ENCODE data around the gene ABCA13. TPM values are rescaled to one million over a fixed set of nuclear protein-coding genes. Genes with fewer than 3 reads are reported as not detected.

Gene ABCA13
- total RNA-seq, 1 experiment from 2014 or later, result 0.76 TPM

DNA sequence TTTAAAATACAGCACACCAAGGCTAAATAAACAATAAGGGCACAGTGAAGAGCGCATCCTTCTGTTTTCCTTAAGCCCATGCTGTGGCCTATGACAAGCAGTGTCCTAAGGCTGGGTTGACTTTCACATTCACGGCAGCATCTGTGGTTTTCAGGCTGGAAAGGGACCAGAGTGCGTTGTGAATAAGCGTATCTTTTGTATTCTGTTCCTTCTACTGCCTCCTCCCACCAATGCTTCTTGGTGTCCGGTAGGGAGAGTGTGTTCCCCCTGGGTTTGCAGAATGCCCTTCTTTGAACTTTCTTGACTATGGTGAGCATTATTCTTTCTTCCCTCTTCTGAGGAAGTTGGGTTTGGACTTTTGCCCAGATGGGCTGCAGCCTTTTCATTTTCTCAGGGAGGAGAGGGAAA lies 73.6 kb downstream of the ABCA13 start:
- Histone ChIP-seq H3F3A (ENCODE audit: insufficient read depth, low read depth) (no peaks in the 10 kb centered on the region), H2AFZ (no peak overlapping the region), H3K9me3 (ENCODE audit: insufficient read depth, low read depth) (no peaks in the 10 kb centered on the region), H3K9me2 (ENCODE audit: insufficient read depth) (no peaks in the 10 kb centered on the region), H4K20me1 (ENCODE audit: insufficient read depth) (no peaks in the 10 kb centered on the region), H3K27me3 (ENCODE audit: insufficient read depth, low read depth) (peaks cover 69% of the 10 kb centered on the region), H3K79me2 (ENCODE audit: low read depth) (no peaks in the 10 kb centered on the region), H3K27ac (no peak overlapping the region), H3K4me2 (no peak overlapping the region), H3K36me3 (ENCODE audit: low read depth) (no peaks in the 10 kb centered on the region), H3K4me1 (replicated peaks; ENCODE audit: insufficient read depth) (no peaks in the 10 kb centered on the region), H3K4me3 (no peak overlapping the region)
- ChIA-PET POLR2A (ENCODE audit: unreplicated experiment) (interaction anchor here (0.5 kb wide), 1 partner anchor 17 kb away, joined by 4 read pairs; no protein-coding TSS in a partner anchor), CTCF (no interaction called here)
- no peak for DNase-seq
- intact Hi-C loops (cut with micrococcal nuclease; ENCODE audit: unreplicated experiment), result no loop called here
- TF ChIP-seq EZH2 (IDR thresholded peaks at IDR 0.05; ENCODE audit: low read depth), result no peak
- TF ChIP-seq, protein P1, sequence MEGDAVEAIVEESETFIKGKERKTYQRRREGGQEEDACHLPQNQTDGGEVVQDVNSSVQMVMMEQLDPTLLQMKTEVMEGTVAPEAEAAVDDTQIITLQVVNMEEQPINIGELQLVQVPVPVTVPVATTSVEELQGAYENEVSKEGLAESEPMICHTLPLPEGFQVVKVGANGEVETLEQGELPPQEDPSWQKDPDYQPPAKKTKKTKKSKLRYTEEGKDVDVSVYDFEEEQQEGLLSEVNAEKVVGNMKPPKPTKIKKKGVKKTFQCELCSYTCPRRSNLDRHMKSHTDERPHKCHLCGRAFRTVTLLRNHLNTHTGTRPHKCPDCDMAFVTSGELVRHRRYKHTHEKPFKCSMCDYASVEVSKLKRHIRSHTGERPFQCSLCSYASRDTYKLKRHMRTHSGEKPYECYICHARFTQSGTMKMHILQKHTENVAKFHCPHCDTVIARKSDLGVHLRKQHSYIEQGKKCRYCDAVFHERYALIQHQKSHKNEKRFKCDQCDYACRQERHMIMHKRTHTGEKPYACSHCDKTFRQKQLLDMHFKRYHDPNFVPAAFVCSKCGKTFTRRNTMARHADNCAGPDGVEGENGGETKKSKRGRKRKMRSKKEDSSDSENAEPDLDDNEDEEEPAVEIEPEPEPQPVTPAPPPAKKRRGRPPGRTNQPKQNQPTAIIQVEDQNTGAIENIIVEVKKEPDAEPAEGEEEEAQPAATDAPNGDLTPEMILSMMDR (conservative IDR thresholded peaks at IDR 0.05), result no peak
- no TSS peak for BruUV-seq (replicated peaks)

- no peaks in the 10 kb centered on the region for H3K4me1 ChIP-seq (replicated peaks; ENCODE audit: insufficient read depth)
- TF ChIP-seq, protein P1 (conservative IDR thresholded peaks at IDR 0.05), result no peak
- no peak for TF ChIP-seq EZH2 (IDR thresholded peaks at IDR 0.05; ENCODE audit: low read depth)
- ChIA-PET CTCF (no interaction called here), POLR2A (ENCODE audit: unreplicated experiment) (interaction anchor here (0.5 kb wide), 1 partner anchor 16 kb away, joined by 4 read pairs; no protein-coding TSS in a partner anchor)
- peaks cover 59% of the 10 kb centered on the region for H3K27me3 ChIP-seq (ENCODE audit: insufficient read depth, low read depth)
- H3K79me2 ChIP-seq (ENCODE audit: low read depth), result no peaks in the 10 kb centered on the region
- BruUV-seq (replicated peaks), result no TSS peak
- no peaks in the 10 kb centered on the region for H3K36me3 ChIP-seq (ENCODE audit: low read depth)
- H3K9me2 ChIP-seq (ENCODE audit: insufficient read depth), result no peaks in the 10 kb centered on the region
- H3K4me2 ChIP-seq, result no peak overlapping the region
- no peak for DNase-seq
- H4K20me1 ChIP-seq (ENCODE audit: insufficient read depth), result no peaks in the 10 kb centered on the region
- no peak overlapping the region for H3K27ac ChIP-seq
- H3F3A ChIP-seq (ENCODE audit: insufficient read depth, low read depth), result no peaks in the 10 kb centered on the region
- H3K4me3 ChIP-seq, result no peak overlapping the region
- H2AFZ ChIP-seq, result no peak overlapping the region
- H3K9me3 ChIP-seq (ENCODE audit: insufficient read depth, low read depth), result no peaks in the 10 kb centered on the region
- intact Hi-C loops (cut with micrococcal nuclease; ENCODE audit: unreplicated experiment), result no loop called here
Observed at GRCh38 chr7:48245751-48246472, 74.7 kb downstream of the ABCA13 start.

DNA sequence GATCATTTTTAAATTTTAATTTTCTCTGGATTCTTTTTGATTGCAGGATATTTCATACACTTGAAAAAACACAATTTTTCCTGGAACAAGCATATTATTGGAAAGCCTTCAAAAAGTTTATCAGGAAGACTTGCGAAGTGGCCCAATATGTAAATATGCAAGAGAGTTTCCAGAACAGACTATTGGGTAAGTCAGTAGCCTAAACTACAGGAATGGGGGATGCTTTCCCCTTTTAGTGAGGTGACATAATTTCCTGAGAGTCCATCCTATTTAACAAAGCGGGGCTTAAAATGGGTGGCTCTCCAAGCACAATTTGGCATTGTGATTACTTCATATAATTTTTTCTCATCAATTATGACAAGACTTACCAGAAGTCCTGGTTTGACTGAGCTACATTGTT lies 77.9 kb downstream of the ABCA13 start:
- Histone ChIP-seq H3K4me3 (no peak overlapping the region), H3K27me3 (ENCODE audit: insufficient read depth, low read depth) (peaks cover 33% of the 10 kb centered on the region), H3K9me3 (ENCODE audit: insufficient read depth, low read depth) (no peaks in the 10 kb centered on the region), H3F3A (ENCODE audit: insufficient read depth, low read depth) (no peaks in the 10 kb centered on the region), H2AFZ (no peak overlapping the region), H3K27ac (no peak overlapping the region), H3K4me1 (replicated peaks; ENCODE audit: insufficient read depth) (no peaks in the 10 kb centered on the region), H3K9me2 (ENCODE audit: insufficient read depth) (no peaks in the 10 kb centered on the region), H3K36me3 (ENCODE audit: low read depth) (no peaks in the 10 kb centered on the region), H4K20me1 (ENCODE audit: insufficient read depth) (no peaks in the 10 kb centered on the region), H3K4me2 (no peak overlapping the region), H3K79me2 (ENCODE audit: low read depth) (no peaks in the 10 kb centered on the region)
- TF ChIP-seq, protein P1 (conservative IDR thresholded peaks at IDR 0.05), result no peak
- no peak for TF ChIP-seq EZH2 (IDR thresholded peaks at IDR 0.05; ENCODE audit: low read depth)
- intact Hi-C loops (cut with micrococcal nuclease; ENCODE audit: unreplicated experiment), result no loop called here
- peak in 1 of 2 experiments; percentile 15 for DNase-seq
- CTCF ChIA-PET, result no interaction called here
- POLR2A ChIA-PET (ENCODE audit: unreplicated experiment), result no interaction called here
- no TSS peak for BruUV-seq (replicated peaks)

Measured in PC-9 (cell line).